HG02571 (cell line): ENCODE measurements around the gene FBXO40.
A peak's percentile ranks its signal among the peaks of the same experiment; 100 is the strongest.
"Not testable (repeated sequence)": the region's sequence is repeated elsewhere in the genome, so short reads cannot be mapped to it uniquely, and the experiment has no call there.

ENCODE experiments used
- ATAC-seq: cut with Tn5 transposase; IDR thresholded peaks from one replicate; pipeline ENCODE4 v1.9.1; 2021; ENCODE audit warnings: mild to moderate bottlenecking, moderate library complexity; ENCODE audit not compliant: unreplicated experiment

The FBXO40 gene

GRCh38 chr3:121592856-121593702, at the start of gene FBXO40:
TSS of gene FBXO40 (plus strand) at chr3:121593379. CDS start at chr3:121620576, 27,197 bp downstream.
- no peak for ATAC-seq

GRCh38 chr3:121545049-121545573, 48.1 kb upstream of the FBXO40 start:
- ATAC-seq: no peak

- peak; percentile 77 for ATAC-seq
Measured at GRCh38 chr3:121545574-121546455, 47.4 kb upstream of the FBXO40 start, which contains the start of gene POLQ. TSS of gene POLQ (minus strand) at chr3:121545988. CDS start at chr3:121545877, 111 bp downstream.

- ATAC-seq: no peak
Measured at GRCh38 chr3:121552379-121552778, 40.8 kb upstream of the FBXO40 start.

- ATAC-seq: no peak
Measured at GRCh38 chr3:121552797-121553196, 40.4 kb upstream of the FBXO40 start.

GRCh38 chr3:121557426-121557934, 35.7 kb upstream of the FBXO40 start:
- no peak for ATAC-seq

- no peak for ATAC-seq
Measured at GRCh38 chr3:121562148-121562547, 31.0 kb upstream of the FBXO40 start.

GRCh38 chr3:121566773-121567172, 26.4 kb upstream of the FBXO40 start:
- no peak for ATAC-seq

GRCh38 chr3:121567649-121568048, 25.5 kb upstream of the FBXO40 start, which contains the start of gene ARGFX:
TSS of gene ARGFX (plus strand) at chr3:121567949. CDS start at chr3:121570714, 2,765 bp downstream.
- ATAC-seq: no peak

GRCh38 chr3:121574449-121574848, 18.7 kb upstream of the FBXO40 start:
- no peak for ATAC-seq

- no peak for ATAC-seq
Measured at GRCh38 chr3:121581691-121582090, 11.5 kb upstream of the FBXO40 start.

GRCh38 chr3:121584418-121584817, 8.8 kb upstream of the FBXO40 start:
- ATAC-seq: no peak

GRCh38 chr3:121593806-121594205, 627 bp downstream of the FBXO40 start:
- ATAC-seq: not testable (repeated sequence)

- no peak for ATAC-seq
Measured at GRCh38 chr3:121594850-121595249, 1.7 kb downstream of the FBXO40 start.

- no peak for ATAC-seq
Measured at GRCh38 chr3:121595765-121596406, 2.7 kb downstream of the FBXO40 start.

GRCh38 chr3:121598564-121598963, 5.4 kb downstream of the FBXO40 start:
- ATAC-seq: no peak

GRCh38 chr3:121599900-121600299, 6.7 kb downstream of the FBXO40 start:
- not testable (repeated sequence) for ATAC-seq

GRCh38 chr3:121601212-121601812, 8.1 kb downstream of the FBXO40 start:
- ATAC-seq: no peak

GRCh38 chr3:121604759-121605158, 11.6 kb downstream of the FBXO40 start:
- no peak for ATAC-seq

GRCh38 chr3:121606106-121606505, 12.9 kb downstream of the FBXO40 start:
- no peak for ATAC-seq
